GM19438 (cell line): ENCODE data around the gene AGBL5.

Source experiments
- ATAC-seq: cut with Tn5 transposase; IDR thresholded peaks from one replicate; pipeline ENCODE4 v1.9.1; 2021; ENCODE audit warnings: low read depth; ENCODE audit not compliant: unreplicated experiment

The AGBL5 gene

GRCh38 chr2:27076323-27076722 lies 24.9 kb downstream of the AGBL5 start:
- no peak for ATAC-seq

GRCh38 chr2:27077231-27077630 lies 25.8 kb downstream of the AGBL5 start:
- ATAC-seq: no peak

DNA sequence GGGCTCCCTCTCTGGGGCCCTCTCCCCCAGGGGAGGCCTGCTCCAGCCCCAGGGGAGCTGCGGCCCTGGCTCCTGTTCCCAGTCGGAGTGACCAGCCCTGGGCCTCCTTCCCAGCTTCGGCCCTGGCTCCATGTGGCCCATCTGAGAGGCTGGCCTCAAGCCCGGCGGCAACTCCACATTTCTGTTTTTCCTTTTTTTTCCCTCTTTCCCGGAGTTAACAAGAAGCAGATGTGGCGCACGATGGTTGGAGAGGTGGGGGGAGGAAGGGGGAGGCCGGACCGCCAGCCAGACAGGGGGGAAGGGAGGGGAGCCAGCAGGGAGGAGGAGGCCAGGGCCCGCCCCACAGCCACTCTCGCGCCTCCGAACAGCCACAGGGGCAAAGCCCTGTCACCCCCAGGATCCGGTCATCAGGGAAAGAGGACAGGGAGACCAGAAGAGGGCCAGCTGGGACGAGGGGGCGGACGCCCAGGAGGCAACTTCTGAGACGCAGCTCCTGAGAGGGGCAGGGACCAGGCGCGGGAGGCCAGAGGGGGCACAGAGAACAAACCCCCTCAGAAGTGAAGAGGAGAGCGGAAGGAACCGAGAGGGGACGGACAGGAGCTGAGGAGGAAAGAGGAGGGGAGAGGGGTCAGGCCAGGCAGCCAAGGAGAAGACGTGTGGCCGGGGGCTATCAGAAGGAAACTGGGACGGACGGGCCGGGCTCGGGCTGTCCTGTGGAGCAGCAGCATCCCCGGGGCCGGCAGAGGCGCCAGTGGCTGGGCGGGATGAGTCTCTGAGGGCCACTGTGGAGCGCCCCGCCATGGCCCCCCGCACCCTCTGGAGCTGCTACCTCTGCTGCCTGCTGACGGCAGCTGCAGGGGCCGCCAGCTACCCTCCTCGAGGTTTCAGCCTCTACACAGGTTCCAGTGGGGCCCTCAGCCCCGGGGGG lies 27.1 kb downstream of the AGBL5 start, which contains the start of gene EMILIN1:
Gene EMILIN1 (plus strand): TSS at position 349 of the 928 bp plus-strand sequence. CDS start 451 bp downstream, at position 800.
- no peak for ATAC-seq

DNA sequence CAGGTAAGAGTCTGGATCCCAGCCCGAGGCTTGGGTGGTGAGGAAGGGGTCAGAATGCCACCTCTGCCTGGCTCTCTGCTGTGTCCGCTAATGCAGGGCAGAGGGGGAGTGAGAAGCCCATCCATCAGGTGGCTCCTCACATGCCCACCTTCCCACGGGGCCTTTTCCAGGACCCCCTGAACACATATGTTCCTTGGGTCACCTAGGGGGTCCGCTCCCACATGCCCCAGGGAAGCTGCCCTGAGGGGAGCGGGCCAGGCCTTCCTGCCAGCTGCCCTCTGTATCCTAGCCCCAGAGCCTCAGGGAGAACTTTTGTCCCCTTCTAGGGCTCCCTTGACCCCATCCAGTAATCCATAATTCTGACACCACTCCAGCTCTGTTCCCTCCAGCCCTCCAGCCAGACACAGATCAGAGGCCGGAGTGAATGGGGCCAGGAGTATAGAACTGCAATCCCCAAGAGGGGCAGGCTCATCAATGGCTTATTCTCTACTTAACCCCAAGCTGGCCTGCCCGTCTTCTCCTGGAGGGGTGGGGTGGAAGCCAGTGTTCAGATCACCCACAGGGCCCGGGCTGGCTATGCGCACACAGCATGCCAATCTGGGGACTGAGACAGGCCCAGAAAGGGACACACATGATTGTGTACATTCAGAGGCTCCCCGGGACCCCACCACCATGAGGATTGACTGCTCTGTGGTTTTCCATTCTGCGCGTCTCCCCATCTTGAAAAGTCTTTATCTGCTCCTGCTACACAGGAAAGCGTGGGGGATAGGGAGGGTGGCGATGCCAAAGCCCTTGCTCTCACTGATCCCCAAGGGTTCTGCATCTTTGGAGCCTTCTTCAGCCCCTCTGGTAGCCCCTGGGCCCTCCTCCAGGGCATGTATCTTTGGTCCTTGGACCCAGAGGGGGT lies 28.0 kb downstream of the AGBL5 start:
- ATAC-seq: no peak

DNA sequence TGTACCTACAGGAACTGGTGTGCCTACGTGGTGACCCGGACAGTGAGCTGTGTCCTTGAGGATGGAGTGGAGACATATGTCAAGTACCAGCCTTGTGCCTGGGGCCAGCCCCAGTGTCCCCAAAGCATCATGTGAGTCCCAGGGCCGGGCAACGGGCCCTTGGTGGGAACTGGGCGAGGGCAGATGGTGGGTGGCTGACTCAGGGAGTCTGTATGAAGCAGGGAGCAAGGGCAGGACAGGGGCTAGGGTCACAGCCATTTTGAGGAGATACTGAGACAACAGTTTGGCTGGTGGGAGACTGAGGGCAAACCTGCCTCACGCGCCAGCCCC lies 28.6 kb downstream of the AGBL5 start:
- no peak for ATAC-seq

DNA sequence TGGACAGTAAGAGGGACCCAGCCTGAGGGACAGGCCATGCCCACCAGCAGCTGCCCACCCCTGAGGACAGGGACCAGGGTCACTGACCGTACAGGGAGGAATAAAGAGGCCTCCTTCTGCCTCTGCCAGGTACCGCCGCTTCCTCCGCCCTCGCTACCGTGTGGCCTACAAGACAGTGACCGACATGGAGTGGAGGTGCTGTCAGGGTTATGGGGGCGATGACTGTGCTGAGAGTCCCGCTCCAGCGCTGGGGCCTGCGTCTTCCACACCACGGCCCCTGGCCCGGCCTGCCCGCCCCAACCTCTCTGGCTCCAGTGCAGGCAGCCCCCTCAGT lies 29.1 kb downstream of the AGBL5 start:
- no peak for ATAC-seq

- no peak for ATAC-seq
Observed at GRCh38 chr2:27081984-27082772, 30.7 kb downstream of the AGBL5 start.

DNA sequence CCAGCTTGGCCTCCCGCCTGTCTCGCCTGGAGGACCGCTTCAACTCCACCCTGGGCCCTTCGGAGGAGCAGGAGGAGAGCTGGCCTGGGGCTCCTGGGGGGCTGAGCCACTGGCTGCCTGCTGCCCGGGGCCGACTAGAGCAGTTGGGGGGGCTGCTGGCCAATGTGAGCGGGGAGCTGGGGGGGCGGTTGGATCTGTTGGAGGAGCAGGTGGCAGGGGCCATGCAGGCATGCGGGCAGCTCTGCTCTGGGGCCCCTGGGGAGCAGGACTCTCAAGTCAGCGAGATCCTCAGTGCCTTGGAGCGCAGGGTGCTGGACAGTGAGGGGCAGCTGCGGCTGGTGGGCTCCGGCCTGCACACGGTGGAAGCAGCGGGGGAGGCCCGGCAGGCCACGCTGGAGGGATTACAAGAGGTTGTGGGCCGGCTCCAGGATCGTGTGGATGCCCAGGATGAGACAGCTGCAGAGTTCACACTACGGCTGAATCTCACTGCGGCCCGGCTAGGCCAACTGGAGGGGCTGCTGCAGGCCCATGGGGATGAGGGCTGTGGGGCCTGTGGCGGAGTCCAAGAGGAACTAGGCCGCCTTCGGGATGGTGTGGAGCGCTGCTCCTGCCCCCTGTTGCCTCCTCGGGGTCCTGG lies 31.4 kb downstream of the AGBL5 start:
- ATAC-seq: no peak

DNA sequence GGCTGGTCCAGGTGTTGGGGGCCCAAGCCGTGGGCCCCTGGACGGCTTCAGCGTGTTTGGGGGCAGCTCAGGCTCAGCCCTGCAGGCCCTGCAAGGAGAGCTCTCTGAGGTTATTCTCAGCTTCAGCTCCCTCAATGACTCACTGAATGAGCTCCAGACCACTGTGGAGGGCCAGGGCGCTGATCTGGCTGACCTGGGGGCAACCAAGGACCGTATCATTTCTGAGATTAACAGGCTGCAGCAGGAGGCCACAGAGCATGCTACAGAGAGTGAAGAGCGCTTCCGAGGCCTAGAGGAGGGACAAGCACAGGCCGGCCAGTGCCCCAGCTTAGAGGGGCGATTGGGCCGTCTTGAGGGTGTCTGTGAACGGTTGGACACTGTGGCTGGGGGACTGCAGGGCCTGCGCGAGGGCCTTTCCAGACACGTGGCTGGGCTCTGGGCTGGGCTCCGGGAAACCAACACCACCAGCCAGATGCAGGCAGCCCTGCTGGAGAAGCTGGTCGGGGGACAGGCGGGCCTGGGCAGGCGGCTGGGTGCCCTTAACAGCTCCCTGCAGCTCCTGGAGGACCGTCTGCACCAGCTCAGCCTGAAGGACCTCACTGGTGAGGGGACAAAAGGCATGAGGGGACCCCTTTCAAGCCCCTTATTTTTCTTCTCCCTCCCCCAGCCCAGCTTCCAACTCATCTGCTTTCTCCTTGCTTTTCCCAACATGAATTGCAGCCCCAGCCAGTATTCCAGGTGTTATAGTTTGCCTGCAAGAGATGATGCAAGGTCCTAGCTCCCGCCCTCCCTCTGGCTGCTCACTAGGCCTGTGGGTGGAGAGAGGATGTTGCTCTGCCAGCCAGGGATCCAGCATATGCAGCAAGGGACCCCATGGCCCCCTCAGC lies 32.2 kb downstream of the AGBL5 start:
- ATAC-seq: no peak

- ATAC-seq: no peak
Observed at GRCh38 chr2:27084297-27085061, 33.0 kb downstream of the AGBL5 start.

- ATAC-seq: no peak
Observed at GRCh38 chr2:27085062-27085672, 33.7 kb downstream of the AGBL5 start.

GRCh38 chr2:27085673-27086089 lies 34.2 kb downstream of the AGBL5 start:
- ATAC-seq: peak; percentile 20

DNA sequence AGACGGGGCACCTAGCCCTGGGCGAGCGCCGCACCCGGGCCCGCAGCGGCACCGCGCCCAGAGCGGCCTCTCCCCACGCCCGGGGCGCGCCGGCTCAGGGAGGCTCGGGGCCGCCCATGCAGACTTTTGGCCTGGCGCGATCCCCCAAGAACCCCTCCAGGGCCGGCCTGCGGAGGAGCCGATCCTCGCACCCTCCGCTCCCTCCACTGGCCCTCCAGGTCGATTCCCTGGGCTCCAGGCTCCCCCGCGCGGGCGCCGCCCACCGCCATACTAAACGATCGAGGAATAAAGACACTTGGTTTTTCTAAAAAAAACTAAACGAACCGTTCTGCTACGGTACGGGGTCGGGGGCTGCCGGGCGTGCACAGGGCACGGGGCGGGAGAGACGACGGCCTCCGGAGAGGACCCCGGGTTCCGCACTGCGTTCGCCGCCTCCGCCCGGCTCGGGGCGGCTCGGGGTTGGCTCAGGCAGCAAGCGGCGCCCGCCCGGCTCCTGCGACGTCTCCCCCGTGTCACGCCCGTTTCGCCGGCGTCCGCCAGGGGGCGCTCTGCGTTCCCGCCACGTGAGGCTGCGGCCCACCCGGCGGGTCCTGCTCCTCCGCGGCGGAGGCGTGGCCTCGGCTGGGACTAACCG lies 34.7 kb downstream of the AGBL5 start:
- peak; percentile 69 for ATAC-seq

DNA sequence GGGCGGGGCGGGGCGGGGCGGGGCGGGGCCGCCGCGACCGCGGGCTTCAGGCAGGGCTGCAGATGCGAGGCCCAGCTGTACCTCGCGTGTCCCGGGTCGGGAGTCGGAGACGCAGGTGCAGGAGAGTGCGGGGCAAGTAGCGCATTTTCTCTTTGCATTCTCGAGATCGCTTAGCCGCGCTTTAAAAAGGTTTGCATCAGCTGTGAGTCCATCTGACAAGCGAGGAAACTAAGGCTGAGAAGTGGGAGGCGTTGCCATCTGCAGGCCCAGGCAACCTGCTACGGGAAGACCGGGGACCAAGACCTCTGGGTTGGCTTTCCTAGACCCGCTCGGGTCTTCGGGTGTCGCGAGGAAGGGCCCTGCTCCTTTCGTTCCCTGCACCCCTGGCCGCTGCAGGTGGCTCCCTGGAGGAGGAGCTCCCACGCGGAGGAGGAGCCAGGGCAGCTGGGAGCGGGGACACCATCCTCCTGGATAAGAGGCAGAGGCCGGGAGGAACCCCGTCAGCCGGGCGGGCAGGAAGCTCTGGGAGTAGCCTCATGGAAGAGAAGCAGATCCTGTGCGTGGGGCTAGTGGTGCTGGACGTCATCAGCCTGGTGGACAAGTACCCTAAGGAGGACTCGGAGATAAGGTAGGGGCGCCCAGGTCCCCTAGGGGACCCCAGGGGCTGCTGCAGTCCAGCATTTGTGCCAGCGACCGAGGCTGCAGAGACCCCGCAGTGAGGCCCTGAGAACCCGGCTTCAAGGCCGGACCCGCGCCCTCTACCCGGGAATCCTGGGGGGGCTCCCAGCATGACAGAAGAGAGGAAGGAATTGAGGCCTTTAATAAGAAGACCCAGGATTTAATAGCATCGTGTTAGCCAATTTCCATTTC lies 35.5 kb downstream of the AGBL5 start, which contains the start of gene KHK:
Gene KHK (plus strand): TSS at position 49 of the 870 bp plus-strand sequence. CDS start 488 bp downstream, at position 537.
- ATAC-seq: peak; percentile 20

- no peak for ATAC-seq
Observed at GRCh38 chr2:27087823-27088410, 36.4 kb downstream of the AGBL5 start.

- no peak for ATAC-seq
Observed at GRCh38 chr2:27088634-27089033, 37.2 kb downstream of the AGBL5 start.
